HG02759 (cell line): ENCODE data around the gene PCDHA5.
"Not testable (repeated sequence)": the region's sequence is repeated elsewhere in the genome, so short reads cannot be mapped to it uniquely, and the experiment has no call there.

ENCODE experiments used
- ATAC-seq: cut with Tn5 transposase; IDR thresholded peaks from one replicate; pipeline ENCODE4 v1.9.1; 2021; ENCODE audit warnings: mild to moderate bottlenecking, moderate library complexity; ENCODE audit not compliant: unreplicated experiment

The PCDHA5 gene

DNA sequence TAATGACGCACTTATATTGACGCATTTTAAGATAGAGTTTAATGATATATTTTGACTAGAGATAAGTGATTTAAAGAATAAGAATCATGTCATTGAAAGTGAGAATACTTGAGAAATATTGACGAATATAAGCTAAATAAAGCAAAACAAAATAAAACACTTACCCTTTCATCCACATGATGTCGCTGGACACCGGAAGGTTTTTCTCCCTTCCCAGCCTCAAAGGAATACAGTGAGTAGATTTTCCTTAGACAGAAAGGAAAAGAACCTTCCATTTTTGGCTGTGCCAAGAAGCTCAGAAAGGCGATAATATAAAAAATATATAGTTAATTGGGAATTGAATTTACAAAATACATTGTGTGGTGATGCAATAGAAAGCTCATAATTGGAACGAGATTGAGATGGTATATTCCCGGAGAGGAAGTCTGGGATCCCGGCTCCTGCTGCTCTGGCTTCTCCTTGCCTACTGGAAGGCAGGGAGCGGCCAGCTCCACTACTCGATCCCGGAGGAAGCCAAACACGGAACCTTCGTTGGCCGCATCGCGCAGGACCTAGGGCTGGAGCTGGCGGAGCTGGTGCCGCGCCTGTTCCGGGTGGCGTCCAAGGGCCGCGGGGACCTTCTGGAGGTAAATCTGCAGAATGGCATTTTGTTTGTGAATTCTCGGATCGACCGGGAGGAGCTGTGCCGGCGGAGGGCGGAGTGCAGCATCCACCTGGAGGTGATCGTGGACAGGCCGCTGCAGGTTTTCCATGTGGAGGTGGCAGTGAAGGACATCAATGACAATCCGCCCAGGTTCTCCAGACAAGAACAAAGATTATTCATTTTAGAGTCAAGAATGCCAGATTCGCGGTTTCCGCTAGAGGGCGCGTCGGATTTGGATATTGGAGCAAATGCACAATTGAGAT is at the start of gene PCDHA5:
PCDHA5 (plus strand) TSS at position 239 of the 906 bp plus-strand sequence.
- no peak for ATAC-seq

DNA sequence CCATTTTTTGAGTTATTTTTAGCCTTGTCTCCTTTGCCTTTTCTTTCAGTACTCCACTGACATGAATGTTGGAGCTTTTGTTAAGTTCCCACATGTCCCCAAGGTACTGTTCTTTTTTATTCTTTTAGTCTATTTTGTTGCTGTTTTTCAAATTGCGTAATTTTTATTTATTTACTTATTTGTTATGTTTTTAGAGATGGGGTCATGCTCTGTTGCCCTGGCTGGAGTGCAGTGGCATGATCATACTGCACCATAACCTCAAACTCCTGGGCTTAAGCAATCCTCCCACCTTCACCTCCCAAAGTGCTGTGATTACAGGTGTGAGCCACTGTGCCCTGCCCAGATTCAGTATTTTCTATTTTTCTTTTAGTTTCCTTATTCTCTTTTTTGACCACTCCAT is 40.9 kb upstream of the PCDHA5 start:
- ATAC-seq = no peak

DNA sequence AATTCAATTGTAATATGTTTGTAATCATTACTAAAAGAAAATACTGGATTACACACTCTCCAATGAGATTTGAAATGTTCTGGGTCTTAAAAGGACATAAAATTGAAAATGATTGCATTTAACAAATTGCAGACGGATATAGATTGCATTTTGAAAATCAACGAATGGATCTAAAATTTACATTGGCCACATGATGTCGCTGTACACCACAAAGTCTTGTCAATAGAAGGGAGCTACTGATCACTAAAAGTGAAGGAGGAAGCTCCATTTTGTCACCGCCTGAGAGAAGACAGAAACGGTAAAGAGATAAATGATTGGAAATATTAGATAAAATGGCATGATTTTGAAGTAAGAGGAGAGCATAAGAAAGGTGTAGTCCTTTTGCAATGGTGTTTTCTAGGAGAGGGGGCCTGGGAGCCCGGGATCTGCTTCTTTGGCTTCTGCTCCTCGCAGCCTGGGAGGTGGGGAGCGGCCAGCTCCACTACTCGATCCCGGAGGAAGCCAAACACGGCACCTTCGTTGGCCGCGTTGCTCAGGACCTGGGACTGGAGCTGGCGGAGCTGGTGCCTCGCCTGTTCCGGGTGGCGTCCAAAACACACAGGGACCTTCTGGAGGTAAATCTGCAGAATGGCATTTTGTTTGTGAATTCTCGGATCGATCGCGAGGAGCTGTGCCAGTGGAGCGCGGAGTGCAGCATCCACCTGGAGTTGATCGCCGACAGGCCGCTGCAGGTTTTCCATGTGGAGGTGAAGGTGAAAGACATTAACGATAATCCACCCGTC is 35.3 kb upstream of the PCDHA5 start, which contains the start of gene PCDHA1:
PCDHA1 (plus strand) TSS at position 236 of the 782 bp plus-strand sequence.
- no peak for ATAC-seq

DNA sequence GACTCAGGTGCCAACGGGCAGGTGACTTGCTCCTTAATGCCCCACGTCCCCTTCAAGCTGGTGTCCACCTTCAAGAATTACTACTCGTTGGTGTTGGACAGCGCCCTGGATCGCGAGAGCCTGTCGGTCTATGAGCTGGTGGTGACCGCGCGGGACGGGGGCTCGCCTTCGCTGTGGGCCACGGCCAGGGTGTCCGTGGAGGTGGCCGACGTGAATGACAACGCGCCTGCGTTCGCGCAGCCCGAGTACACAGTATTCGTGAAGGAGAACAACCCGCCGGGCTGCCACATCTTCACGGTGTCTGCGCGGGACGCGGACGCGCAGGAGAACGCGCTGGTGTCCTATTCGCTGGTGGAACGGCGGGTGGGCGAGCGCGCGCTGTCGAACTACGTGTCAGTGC is 34.0 kb upstream of the PCDHA5 start:
- not testable (repeated sequence) for ATAC-seq

DNA sequence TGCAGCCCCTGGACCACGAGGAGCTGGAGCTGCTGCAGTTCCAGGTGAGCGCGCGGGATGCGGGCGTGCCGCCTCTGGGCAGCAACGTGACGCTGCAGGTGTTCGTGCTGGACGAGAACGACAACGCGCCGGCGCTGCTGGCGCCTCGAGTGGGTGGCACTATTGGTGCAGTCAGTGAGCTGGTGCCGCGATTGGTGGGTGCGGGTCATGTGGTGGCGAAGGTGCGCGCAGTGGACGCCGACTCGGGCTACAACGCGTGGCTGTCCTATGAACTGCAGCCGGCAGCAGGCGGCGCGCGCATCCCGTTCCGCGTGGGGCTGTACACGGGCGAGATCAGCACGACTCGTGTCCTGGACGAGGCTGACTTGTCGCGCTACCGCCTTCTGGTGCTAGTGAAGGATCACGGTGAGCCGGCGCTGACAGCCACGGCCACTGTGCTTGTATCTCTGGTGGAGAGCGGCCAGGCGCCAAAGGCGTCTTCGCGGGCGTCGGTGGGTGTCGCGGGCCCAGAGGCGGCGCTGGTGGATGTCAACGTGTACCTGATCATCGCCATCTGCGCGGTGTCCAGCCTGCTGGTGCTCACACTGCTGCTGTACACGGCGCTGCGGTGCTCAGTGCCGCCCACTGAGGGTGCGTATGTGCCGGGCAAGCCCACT is 33.4 kb upstream of the PCDHA5 start:
- not testable (repeated sequence) for ATAC-seq

DNA sequence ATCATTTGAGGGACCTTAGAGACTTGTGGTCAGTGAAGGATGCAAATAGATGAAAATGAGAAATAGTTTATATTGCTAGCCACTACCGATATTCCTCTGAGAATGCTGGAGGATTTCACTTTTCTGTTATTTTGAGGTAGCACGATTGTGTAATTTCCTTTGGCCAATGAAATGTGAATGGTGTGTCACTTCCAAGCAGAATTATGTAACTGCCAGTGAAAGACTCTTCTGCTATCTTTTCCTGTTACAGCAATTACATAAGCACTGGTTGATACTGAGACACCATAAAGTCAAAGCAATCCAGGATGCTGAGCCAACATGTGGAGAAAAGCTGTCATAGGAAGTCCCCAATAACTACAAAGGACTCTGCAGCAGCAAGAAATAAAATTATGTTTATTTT is 30.3 kb upstream of the PCDHA5 start:
- no peak for ATAC-seq

DNA sequence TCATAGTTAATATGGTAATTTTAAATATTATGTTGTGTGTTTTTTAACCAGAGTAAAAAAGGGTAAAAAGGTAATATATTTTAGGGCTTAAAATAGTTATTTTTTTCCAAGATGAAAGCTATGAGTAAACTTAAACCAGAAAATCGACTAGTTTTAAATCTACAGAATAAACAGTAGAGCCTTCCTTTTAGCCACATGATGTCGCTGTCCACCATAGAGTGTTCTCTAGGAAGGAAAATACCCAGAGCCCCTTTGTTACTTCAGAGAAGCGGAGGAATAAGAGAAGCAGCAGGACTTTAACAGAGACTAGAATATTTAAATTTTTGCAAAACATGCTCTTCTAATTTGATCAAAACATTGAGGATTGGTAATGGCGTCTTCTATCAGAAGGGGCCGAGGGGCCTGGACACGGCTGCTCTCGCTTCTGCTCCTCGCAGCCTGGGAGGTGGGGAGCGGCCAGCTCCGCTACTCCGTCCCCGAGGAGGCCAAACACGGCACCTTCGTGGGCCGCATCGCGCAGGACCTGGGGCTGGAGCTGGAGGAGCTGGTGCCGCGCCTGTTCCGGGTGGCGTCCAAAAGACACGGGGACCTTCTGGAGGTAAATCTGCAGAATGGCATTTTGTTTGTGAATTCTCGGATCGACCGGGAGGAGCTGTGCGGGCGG is 26.7 kb upstream of the PCDHA5 start, which contains the start of gene PCDHA2:
PCDHA2 (plus strand) TSS at position 258 of the 664 bp plus-strand sequence.
- ATAC-seq = no peak

DNA sequence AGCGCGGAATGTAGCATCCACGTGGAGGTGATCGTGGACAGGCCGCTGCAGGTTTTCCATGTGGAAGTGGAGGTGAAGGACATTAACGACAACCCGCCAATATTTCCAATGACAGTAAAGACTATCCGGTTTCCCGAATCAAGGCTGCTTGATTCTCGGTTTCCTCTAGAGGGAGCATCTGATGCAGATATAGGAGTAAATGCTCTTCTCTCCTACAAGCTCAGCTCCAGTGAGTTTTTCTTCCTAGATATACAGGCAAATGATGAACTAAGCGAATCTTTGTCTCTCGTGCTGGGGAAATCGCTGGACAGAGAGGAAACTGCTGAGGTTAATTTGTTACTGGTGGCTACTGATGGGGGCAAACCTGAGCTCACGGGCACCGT is 26.2 kb upstream of the PCDHA5 start:
- no peak for ATAC-seq

DNA sequence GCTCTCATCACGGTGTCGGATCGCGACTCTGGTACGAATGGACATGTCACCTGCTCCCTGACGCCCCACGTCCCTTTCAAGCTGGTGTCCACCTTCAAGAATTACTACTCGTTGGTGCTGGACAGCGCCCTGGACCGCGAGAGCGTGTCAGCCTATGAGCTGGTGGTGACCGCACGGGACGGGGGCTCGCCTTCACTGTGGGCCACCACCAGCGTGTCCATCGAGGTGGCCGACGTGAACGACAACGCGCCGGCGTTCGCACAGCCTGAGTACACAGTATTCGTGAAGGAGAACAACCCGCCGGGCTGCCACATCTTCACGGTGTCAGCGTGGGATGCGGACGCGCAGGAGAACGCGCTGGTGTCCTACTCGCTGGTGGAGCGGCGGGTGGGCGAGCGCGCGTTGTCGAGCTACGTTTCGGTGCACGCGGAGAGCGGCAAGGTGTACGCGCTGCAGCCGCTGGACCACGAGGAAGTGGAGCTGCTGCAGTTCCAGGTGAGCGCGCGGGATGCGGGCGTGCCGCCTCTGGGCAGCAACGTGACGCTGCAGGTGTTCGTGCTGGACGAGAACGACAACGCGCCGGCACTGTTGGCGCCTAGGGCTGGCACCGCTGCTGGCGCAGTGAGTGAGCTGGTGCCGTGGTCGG is 25.2 kb upstream of the PCDHA5 start:
- ATAC-seq = not testable (repeated sequence)

DNA sequence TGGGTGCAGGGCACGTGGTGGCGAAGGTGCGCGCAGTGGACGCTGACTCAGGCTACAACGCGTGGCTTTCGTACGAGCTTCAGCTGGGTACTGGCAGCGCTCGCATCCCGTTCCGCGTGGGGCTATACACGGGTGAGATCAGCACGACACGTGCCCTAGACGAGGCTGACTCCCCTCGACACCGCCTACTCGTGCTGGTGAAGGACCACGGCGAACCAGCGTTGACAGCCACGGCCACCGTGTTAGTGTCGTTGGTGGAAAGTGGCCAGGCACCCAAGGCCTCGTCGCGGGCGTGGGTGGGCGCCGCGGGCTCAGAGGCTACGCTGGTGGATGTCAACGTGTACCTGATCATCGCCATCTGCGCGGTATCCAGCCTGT is 24.7 kb upstream of the PCDHA5 start:
- no peak for ATAC-seq

DNA sequence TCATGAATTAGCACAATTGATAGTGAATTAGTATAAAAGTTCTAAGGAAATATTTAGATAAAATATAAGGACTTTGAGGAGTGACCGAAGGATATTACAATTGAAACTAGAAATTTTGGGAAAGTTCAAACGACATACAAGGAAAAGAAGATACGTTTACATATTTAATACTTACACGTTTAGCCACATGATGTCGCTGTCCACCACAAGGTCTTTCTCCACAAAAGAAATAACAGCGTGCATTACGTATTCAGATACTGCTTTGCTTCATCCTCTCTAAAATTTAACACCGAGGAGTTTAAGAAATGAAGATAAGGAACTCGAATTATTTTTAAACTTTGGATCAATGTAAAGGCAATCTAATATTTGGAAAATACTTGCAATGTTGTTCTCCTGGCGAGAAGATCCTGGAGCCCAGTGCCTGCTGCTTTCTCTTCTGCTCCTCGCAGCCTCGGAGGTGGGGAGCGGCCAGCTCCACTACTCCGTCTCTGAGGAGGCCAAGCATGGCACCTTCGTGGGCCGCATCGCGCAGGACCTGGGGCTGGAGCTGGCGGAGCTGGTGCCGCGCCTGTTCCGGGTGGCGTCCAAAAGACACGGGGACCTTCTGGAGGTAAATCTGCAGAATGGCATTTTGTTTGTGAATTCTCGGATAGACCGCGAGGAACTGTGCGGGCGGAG is 20.5 kb upstream of the PCDHA5 start, which contains the start of gene PCDHA3:
PCDHA3 (plus strand) TSS at position 242 of the 678 bp plus-strand sequence.
- ATAC-seq = no peak

DNA sequence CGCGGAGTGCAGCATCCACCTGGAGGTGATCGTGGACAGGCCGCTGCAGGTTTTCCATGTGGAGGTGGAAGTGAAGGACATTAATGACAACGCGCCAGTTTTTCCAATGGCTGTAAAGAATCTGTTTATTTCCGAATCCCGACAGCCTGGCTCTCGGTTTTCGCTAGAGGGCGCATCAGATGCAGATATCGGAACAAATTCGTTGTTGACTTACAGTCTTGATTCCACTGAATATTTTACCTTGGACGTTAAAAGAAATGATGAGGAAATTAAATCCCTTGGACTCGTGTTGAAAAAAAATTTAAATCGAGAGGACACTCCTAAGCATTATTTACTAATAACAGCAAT is 19.9 kb upstream of the PCDHA5 start:
- no peak for ATAC-seq

DNA sequence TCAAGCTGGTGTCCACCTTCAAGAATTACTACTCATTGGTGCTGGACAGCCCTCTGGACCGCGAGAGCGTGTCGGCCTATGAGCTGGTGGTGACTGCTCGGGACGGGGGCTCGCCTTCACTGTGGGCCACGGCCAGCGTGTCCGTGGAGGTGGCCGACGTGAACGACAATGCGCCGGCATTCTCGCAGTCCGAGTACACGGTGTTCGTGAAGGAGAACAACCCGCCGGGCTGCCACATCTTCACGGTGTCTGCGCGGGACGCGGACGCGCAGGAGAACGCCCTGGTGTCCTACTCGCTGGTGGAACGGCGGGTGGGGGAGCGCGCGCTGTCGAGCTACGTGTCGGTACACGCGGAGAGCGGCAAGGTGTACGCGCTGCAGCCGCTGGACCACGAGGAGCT is 19.0 kb upstream of the PCDHA5 start:
- not testable (repeated sequence) for ATAC-seq

DNA sequence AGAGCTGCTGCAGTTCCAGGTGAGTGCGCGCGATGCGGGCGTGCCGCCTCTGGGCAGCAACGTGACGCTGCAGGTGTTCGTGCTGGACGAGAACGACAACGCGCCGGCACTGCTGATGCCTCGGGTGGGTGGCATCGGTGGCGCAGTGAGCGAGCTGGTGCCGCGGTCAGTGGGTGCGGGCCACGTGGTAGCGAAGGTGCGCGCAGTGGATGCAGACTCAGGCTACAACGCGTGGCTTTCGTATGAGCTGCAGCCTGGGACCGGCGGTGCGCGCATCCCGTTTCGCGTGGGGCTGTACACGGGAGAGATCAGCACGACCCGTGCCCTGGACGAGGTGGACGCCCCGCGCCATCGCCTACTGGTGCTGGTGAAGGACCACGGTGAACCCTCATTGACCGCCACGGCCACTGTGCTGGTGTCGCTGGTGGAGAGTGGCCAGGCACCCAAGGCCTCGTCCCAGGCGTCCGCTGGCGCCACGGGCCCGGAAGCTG is 18.6 kb upstream of the PCDHA5 start:
- ATAC-seq = no peak

DNA sequence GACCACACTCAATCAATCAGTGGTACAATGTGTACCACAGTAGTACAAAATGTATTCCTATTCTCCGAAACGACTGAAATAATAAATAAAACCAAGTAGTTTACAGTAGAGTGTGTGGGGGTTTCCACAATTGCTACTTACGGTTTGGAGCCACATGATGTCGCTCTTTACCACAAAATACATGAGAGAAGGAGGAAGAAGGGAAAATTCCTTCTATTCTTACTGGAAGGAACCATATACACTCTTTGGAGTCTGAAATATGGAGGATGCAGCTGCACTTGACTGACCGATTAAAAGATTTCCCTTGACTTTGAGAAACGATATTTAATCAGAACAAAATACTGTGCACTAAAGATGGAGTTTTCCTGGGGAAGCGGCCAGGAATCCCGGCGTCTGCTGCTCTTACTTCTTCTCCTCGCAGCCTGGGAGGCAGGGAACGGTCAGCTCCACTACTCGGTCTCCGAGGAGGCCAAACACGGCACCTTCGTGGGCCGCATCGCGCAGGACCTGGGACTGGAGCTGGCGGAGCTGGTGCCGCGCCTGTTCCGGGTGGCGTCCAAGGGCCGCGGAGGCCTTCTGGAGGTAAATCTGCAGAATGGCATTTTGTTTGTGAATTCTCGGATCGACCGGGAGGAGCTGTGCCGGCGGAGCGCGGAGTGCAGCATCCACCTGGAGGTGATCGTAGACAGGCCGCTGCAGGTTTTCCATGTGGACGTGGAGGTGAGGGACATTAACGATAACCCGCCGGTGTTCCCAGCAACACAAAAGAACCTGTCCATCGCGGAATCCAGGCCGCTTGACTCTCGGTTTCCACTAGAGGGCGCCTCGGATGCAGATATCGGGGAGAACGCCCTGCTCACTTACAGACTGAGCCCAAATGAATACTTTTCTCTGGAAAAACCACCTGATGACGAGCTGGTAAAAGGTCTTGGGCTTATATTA is 14.3 kb upstream of the PCDHA5 start, which contains the start of gene PCDHA4:
PCDHA4 (plus strand) TSS at position 235 of the 942 bp plus-strand sequence.
- ATAC-seq = no peak

DNA sequence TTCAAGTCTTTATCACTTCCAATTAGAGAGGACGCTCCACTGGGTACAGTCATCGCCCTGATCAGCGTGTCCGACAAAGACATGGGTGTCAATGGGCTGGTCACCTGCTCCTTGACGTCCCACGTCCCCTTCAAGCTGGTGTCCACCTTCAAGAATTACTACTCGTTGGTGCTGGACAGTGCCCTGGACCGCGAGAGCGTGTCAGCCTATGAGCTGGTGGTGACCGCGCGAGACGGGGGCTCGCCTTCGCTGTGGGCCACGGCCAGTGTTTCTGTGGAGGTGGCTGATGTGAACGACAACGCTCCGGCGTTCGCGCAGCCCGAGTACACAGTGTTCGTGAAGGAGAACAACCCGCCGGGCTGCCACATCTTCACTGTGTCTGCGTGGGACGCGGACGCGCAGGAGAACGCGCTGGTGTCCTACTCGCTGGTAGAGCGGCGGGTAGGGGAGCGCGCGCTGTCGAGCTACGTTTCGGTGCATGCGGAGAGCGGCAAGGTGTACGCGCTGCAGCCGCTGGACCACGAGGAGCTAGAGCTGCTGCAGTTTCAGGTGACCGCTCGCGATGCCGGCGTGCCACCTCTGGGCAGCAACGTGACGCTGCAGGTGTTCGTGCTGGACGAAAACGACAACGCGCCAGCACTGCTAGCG is 13.0 kb upstream of the PCDHA5 start:
- not testable (repeated sequence) for ATAC-seq

DNA sequence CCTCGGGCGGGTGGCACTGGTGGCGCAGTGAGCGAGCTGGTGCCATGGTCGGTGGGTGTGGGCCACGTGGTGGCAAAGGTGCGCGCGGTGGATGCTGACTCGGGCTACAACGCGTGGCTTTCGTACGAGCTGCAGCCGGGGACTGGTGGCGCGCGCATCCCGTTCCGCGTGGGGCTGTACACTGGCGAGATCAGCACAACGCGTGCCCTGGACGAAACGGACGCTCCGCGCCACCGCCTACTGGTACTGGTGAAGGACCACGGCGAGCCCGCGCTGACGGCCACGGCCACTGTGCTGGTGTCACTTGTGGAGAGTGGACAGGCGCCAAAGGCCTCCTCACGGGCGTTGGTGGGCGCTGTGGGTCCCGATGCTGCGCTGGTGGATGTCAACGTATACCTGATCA is 12.5 kb upstream of the PCDHA5 start:
- no peak for ATAC-seq

DNA sequence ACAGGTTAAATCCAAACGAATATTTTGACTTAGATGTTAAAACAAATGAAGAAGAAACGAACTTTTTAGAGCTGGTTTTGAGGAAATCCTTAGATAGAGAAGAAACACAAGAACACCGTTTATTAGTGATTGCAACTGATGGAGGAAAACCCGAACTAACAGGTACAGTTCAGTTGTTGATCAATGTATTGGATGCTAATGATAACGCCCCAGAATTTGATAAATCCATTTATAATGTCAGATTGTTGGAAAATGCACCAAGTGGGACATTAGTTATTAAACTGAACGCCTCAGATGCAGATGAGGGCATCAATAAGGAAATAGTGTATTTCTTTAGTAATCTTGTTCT is 842 bp downstream of the PCDHA5 start:
- ATAC-seq = no peak
